H1 (cell line): ENCODE data around the gene UBASH3B. TPM values are rescaled to one million over a fixed set of nuclear protein-coding genes. Genes with fewer than 3 reads are reported as not detected.

Experiments used
- CTCF ChIA-PET: fragments of 300-600 bp; sonication (Branson Sonifier 250); formaldehyde crosslinking; loops from one replicate; lab custom pipeline; 2021; ENCODE audit not compliant: partially characterized antibody; lab: Charles Lee
- POLR2A ChIA-PET: fragments of 300-600 bp; sonication (Branson Sonifier 250); formaldehyde crosslinking; loops from one replicate; lab custom pipeline; 2021; ENCODE audit warnings: inconsistent platforms; ENCODE audit not compliant: partially characterized antibody; lab: Charles Lee
- DNase-seq, 2 experiments: peaks; one replicate each; pipeline versions ENCODE4 v3.0.0 to v3.0.0-alpha.2; 2010 to 2022; ENCODE audit warnings: low spot score in 2 of 2, low read depth in 1 of 2, mixed read lengths in 1 of 2
- FAIRE-seq: peaks from 2 replicates; lab custom pipeline; 2011; peaks lifted over from hg19 to GRCh38; lab: Jason Lieb, UNC
- H2AFZ ChIP-seq: 2 replicates; pipeline ENCODE4 v1.8.1; 2012; ENCODE audit warnings: low read length, inconsistent platforms
- H2AK5ac ChIP-seq: 2 replicates; pipeline ENCODE4 v1.6.1; 2013; ENCODE audit warnings: low read depth, low read length
- H2BK120ac ChIP-seq: replicated peaks from 2 replicates; pipeline ENCODE3; 2013; ENCODE audit warnings: low read depth, low read length, inconsistent platforms
- H2BK12ac ChIP-seq: 2 replicates; pipeline ENCODE4 v1.6.1; 2013; ENCODE audit warnings: low read depth, low read length
- H2BK15ac ChIP-seq: 2 replicates; pipeline ENCODE4 v1.6.1; 2013; ENCODE audit warnings: low read length
- H2BK20ac ChIP-seq: 2 replicates; pipeline ENCODE4 v1.6.1; 2013; ENCODE audit warnings: low read length
- H2BK5ac ChIP-seq: 2 replicates; pipeline ENCODE4 v1.6.1; 2013; ENCODE audit warnings: low read depth, low read length
- H3K14ac ChIP-seq: 2 replicates; pipeline ENCODE4 v1.6.1; 2013; ENCODE audit warnings: inconsistent platforms; ENCODE audit not compliant: insufficient read length
- H3K18ac ChIP-seq: 2 replicates; pipeline ENCODE4 v1.6.1; 2013; ENCODE audit warnings: low read length; ENCODE audit errors: extremely low read depth
- H3K23ac ChIP-seq: 2 replicates; pipeline ENCODE4 v1.6.1; 2013; ENCODE audit warnings: inconsistent platforms; ENCODE audit not compliant: insufficient read length
- H3K23me2 ChIP-seq: 2 replicates; pipeline ENCODE4 v1.6.1; 2013; ENCODE audit warnings: low read depth, low read length
- H3K27ac ChIP-seq: 2 replicates; pipeline ENCODE4 v1.6.1; 2011; ENCODE audit warnings: low read depth, low read length, inconsistent platforms
- H3K27me3 ChIP-seq, 4 experiments: replicated peaks in 1 of 4; 1 replicate in 1 of 4; 2 replicates in 3 of 4; pipeline versions ENCODE4 v1.6.1 to v1.8.1; 2011 to 2013; ENCODE audit warnings: low read length in 3 of 4, mild to moderate bottlenecking in 3 of 4, inconsistent platforms in 2 of 4, mixed read lengths in 2 of 4, moderate library complexity in 1 of 4; ENCODE audit not compliant: control insufficient read depth in 3 of 4, insufficient read depth in 3 of 4; ENCODE audit errors: extremely low read depth in 1 of 4
- H3K36me3 ChIP-seq, 4 experiments: 2 replicates each; pipeline versions ENCODE4 v1.6.1 to v1.8.1; 2011 to 2013; ENCODE audit warnings: mild to moderate bottlenecking in 4 of 4, low read length in 3 of 4, moderate library complexity in 2 of 4, control low read depth in 1 of 4, inconsistent platforms in 1 of 4; ENCODE audit not compliant: insufficient read depth in 4 of 4, control insufficient read depth in 2 of 4
- H3K4ac ChIP-seq: replicated peaks from 2 replicates; pipeline ENCODE3; 2013; ENCODE audit warnings: low read length, low read depth, mixed read lengths, inconsistent platforms; ENCODE audit not compliant: insufficient read length
- H3K4me1 ChIP-seq, 4 experiments: replicated peaks in 1 of 4; 1 replicate in 1 of 4; 2 replicates in 3 of 4; pipeline versions ENCODE4 v1.6.1 to v1.8.1; 2011 to 2013; ENCODE audit warnings: low read length in 3 of 4, inconsistent platforms in 2 of 4, mixed read lengths in 1 of 4; ENCODE audit not compliant: insufficient read depth in 4 of 4, control insufficient read depth in 3 of 4
- H3K4me2 ChIP-seq, 2 experiments: 2 replicates each; pipeline versions ENCODE4 v1.6.1 to v1.8.1; 2011 to 2013; ENCODE audit warnings: low read depth in 2 of 2, low read length in 2 of 2, control low read depth in 1 of 2, inconsistent platforms in 1 of 2, mild to moderate bottlenecking in 1 of 2; ENCODE audit not compliant: insufficient read depth in 1 of 2
- H3K4me3 ChIP-seq, 4 experiments: fragments of 200-600, 300-600 bp in 1 of 4; sonication (generic), shearing (Covaris generic), sonication (Bioruptor Twin) in 1 of 4; 2 replicates each; pipeline versions ENCODE4 v1.5.1 to v1.8.1; 2011 to 2016; ENCODE audit warnings: low read length in 4 of 4, low read depth in 3 of 4, control low read depth in 2 of 4, inconsistent platforms in 2 of 4, mild to moderate bottlenecking in 2 of 4, mixed read lengths in 1 of 4, moderate library complexity in 1 of 4; ENCODE audit not compliant: insufficient read depth in 2 of 4; ENCODE audit errors: extremely low read depth in 1 of 4
- H3K56ac ChIP-seq: replicated peaks from 2 replicates; pipeline ENCODE3; 2013; ENCODE audit warnings: low read depth, mild to moderate bottlenecking, mixed read lengths, low read length, inconsistent platforms; ENCODE audit not compliant: insufficient read length
- H3K79me1 ChIP-seq: 2 replicates; pipeline ENCODE4 v1.6.1; 2013; ENCODE audit warnings: low read depth, low read length, control low read depth
- H3K79me2 ChIP-seq, 2 experiments: 2 replicates each; pipeline versions ENCODE4 v1.6.1 to v1.8.1; 2012 to 2013; ENCODE audit warnings: low read length in 2 of 2, mild to moderate bottlenecking in 2 of 2, inconsistent platforms in 1 of 2; ENCODE audit not compliant: insufficient read depth in 2 of 2, control insufficient read depth in 1 of 2
- H3K9ac ChIP-seq, 4 experiments: replicated peaks in 1 of 4; 1 replicate in 1 of 4; 2 replicates in 3 of 4; pipeline versions ENCODE4 v1.6.1 to v1.8.1; 2011 to 2013; ENCODE audit warnings: low read depth in 3 of 4, low read length in 3 of 4, control low read depth in 2 of 4, mild to moderate bottlenecking in 2 of 4, moderate library complexity in 2 of 4, inconsistent platforms in 1 of 4; ENCODE audit errors: extremely low read depth in 1 of 4
- H3K9me3 ChIP-seq, 2 experiments: 2 replicates each; pipeline versions ENCODE4 v1.6.1 to v1.8.1; 2012 to 2013; ENCODE audit warnings: mild to moderate bottlenecking in 2 of 2, moderate library complexity in 2 of 2, control low read depth in 1 of 2, inconsistent platforms in 1 of 2, low read depth in 1 of 2, low read length in 1 of 2, mixed read lengths in 1 of 2; ENCODE audit not compliant: insufficient read depth in 2 of 2
- H4K20me1 ChIP-seq, 2 experiments: replicated peaks in 1 of 2; 2 replicates each; pipeline versions ENCODE3 to v1.8.1; 2011 to 2013; ENCODE audit warnings: inconsistent platforms in 2 of 2, low read length in 2 of 2, mild to moderate bottlenecking in 1 of 2; ENCODE audit not compliant: insufficient read depth in 2 of 2, control insufficient read depth in 1 of 2
- H4K5ac ChIP-seq: 2 replicates; pipeline ENCODE4 v1.6.1; 2013; ENCODE audit warnings: low read length, low read depth, mixed read lengths, inconsistent platforms; ENCODE audit not compliant: insufficient read length
- H4K8ac ChIP-seq: 2 replicates; pipeline ENCODE4 v1.8.0; 2013; ENCODE audit warnings: mild to moderate bottlenecking, moderate library complexity, low read length, inconsistent platforms; ENCODE audit not compliant: insufficient read depth; ENCODE audit errors: extremely low read depth
- H4K91ac ChIP-seq: replicated peaks from 2 replicates; pipeline ENCODE3; 2013; ENCODE audit warnings: low read length, mixed read lengths, inconsistent platforms; ENCODE audit not compliant: insufficient read length
- ASH2L ChIP-seq: fragments of 200-600, 300-600 bp; sonication (generic); IDR thresholded peaks from one replicate; pipeline ENCODE4 v1.7.1; 2017; ENCODE audit warnings: low read length
- ATF2 ChIP-seq: IDR thresholded peaks from 2 replicates; pipeline ENCODE4 v1.6.1; 2012; ENCODE audit warnings: low read length, inconsistent platforms
- CBX5 ChIP-seq: fragments of 300-800, 300-1000 bp; sonication (generic); IDR thresholded peaks from 2 replicates; pipeline ENCODE4 v1.7.1; 2016; ENCODE audit warnings: antibody characterized with exemption, low read length, low read depth
- CEBPB ChIP-seq: IDR thresholded peaks from 2 replicates; pipeline ENCODE4 v1.6.1; 2012; ENCODE audit warnings: low read depth, low read length
- CHD1 ChIP-seq: IDR thresholded peaks from 2 replicates; pipeline ENCODE4 v1.6.1; 2012; ENCODE audit warnings: low read depth, low read length, improper control_type of control experiment
- JUN ChIP-seq: IDR thresholded peaks from 2 replicates; pipeline ENCODE4 v1.6.1; 2011; ENCODE audit warnings: low read depth, mild to moderate bottlenecking, improper control_type of control experiment, low read length
- POLR2AphosphoS5 ChIP-seq: IDR thresholded peaks from 2 replicates; pipeline ENCODE4 v1.6.1; 2011; ENCODE audit warnings: low read depth, low read length
- SAP30 ChIP-seq: fragments of 300-600 bp; sonication (generic); IDR thresholded peaks from 2 replicates; pipeline ENCODE4 v1.7.1; 2012; ENCODE audit warnings: low read length, moderate library complexity, mild to moderate bottlenecking, inconsistent platforms; ENCODE audit not compliant: insufficient read depth, insufficient replicate concordance
- SIRT6 ChIP-seq: IDR thresholded peaks from one replicate; pipeline ENCODE4 v1.7.1; 2012; ENCODE audit warnings: low read length, inconsistent platforms
- SP1 ChIP-seq: IDR thresholded peaks from 2 replicates; pipeline ENCODE4 v1.6.1; 2011; ENCODE audit warnings: low read depth, low read length
- TAF1 ChIP-seq: IDR thresholded peaks from 2 replicates; pipeline ENCODE4 v1.6.1; 2011; ENCODE audit warnings: mild to moderate bottlenecking, low read depth, low read length
- TCF12 ChIP-seq: IDR thresholded peaks from 2 replicates; pipeline ENCODE4 v1.6.1; 2011; ENCODE audit warnings: low read depth, mild to moderate bottlenecking, low read length
- WGBS, 2 experiments: shearing (Covaris generic) in 1 of 2; methylation state at CpG; one replicate each; pipeline versions ENCODE4 v1.1.6 to v1.1.7; 2013 to 2015; ENCODE audit warnings: low lambda C conversion rate in 2 of 2, mixed read lengths in 2 of 2, inconsistent platforms in 1 of 2, low coverage in 1 of 2, missing lambda C conversion rate in 1 of 2; ENCODE audit not compliant: insufficient replicate concordance in 2 of 2, insufficient coverage in 1 of 2, insufficient read length in 1 of 2; ENCODE audit errors: extremely low coverage in 1 of 2, missing lambda C conversion rate in 1 of 2; 5-methylcytosine and 5-hydroxymethylcytosine counted together
- polyA plus RNA-seq, 7 experiments: library from polyadenylated mRNA; depleted of rRNA in 3 of 7; stranded (reverse) in 5 of 7; unstranded in 2 of 7; fragments of >200 nt in 5 of 7; fragments of 200-250 nt in 2 of 7; gene quantifications; 1 replicate in 5 of 7; 2 replicates in 1 of 7; 4 replicates in 1 of 7; pipeline versions ENCODE4 v1.2.1 to v1.2.3, GENCODE V29; 2011 to 2013; ENCODE audit warnings: missing spikeins in 2 of 7, mixed read lengths in 2 of 7
- total RNA-seq: library from RNA; stranded (reverse); fragmentation: NEBNext Ultra II Directional; extraction: Animal tissue kit (Norgen Biotek cat#: 25700); gene quantifications from 2 replicates; pipeline ENCODE4 v1.2.1, GENCODE V29; 2021

The UBASH3B gene
- total and polyA plus RNA-seq, 2 of the 8 experiments (the other 6 are each of a cell fraction or from before 2014, with no cell fraction given) = 7.5 to 9.5 TPM

- no peak for DNase-seq
- Histone ChIP-seq H2AFZ (no peak overlapping the region), H2BK12ac (no peak overlapping the region), H3K36me3 (peaks cover 0 to 5% (median 0%) of the 10 kb centered on the region in 4 experiments; a peak in 1 of 8 replicates), H2AK5ac (no peak overlapping the region), H3K18ac (no peak overlapping the region), H3K27ac (no peak overlapping the region), H3K4me3 (no peak overlapping the region), H3K27me3 (no peaks in the 10 kb centered on the region), H4K8ac (no peak overlapping the region), H3K23ac (no peak overlapping the region), H3K9me3 (peaks cover 4 to 7% of the 10 kb centered on the region in 2 experiments; a peak in 3 of 4 replicates), H4K5ac (no peak overlapping the region), H2BK120ac (no peak overlapping the region), H2BK20ac (no peak overlapping the region), H2BK15ac (no peak overlapping the region), H3K4ac (no peak overlapping the region), H3K9ac (no peak overlapping the region), H3K79me2 (no peaks in the 10 kb centered on the region; a peak in 1 of 4 replicates), H2BK5ac (no peak overlapping the region), H3K4me1 (no peaks in the 10 kb centered on the region), H3K56ac (no peak overlapping the region), H4K20me1 (no peaks in the 10 kb centered on the region), H3K4me2 (no peak overlapping the region), H3K23me2 (no peaks in the 10 kb centered on the region), H3K14ac (no peak overlapping the region), H3K79me1 (no peaks in the 10 kb centered on the region), H4K91ac (no peak overlapping the region)
- CTCF ChIA-PET = interaction anchor here (0.9 to 1.6 kb wide), 6 partner anchors 11 to 86 kb away, joined by 3 to 5 read pairs (median 4); no protein-coding TSS in a partner anchor
- no peak for FAIRE-seq
- POLR2A ChIA-PET = no interaction called here
- 87% methylated on average over 6 of the region's 6 CpGs; no CpG with 5 or more reads in 1 of the 2 experiments for WGBS, 2 experiments
- TF ChIP-seq SAP30 (no peak), CHD1 (no peak), CEBPB (no peak), TAF1 (no peak), SIRT6 (no peak), ATF2 (no peak), CBX5 (no peak), SP1 (no peak), ASH2L (no peak), JUN (no peak), TCF12 (no peak), POLR2AphosphoS5 (no peak)
Measured at GRCh38 chr11:122668562-122669090, 13.1 kb downstream of the UBASH3B start.
